Measurements from ENCODE around the gene SETD3.
A peak's percentile ranks its signal among the peaks of the same experiment; 100 is the strongest.
"Not testable (repeated sequence)": the region's sequence is repeated elsewhere in the genome, so short reads cannot be mapped to it uniquely, and the experiment has no call there.

Gene SETD3

GRCh38 chr14:99357151-99357915 lies 123.3 kb downstream of the SETD3 start:
- no peak for DNase-seq

GRCh38 chr14:99356031-99356608 lies 124.5 kb downstream of the SETD3 start:
- DNase-seq: no peak

GRCh38 chr14:99354166-99354875 lies 126.3 kb downstream of the SETD3 start:
- DNase-seq: no peak

- no peak for DNase-seq
These were observed 127.9 kb downstream of the SETD3 start for GRCh38 chr14:99352688-99353280.

GRCh38 chr14:99351166-99352007 lies 129.3 kb downstream of the SETD3 start:
- DNase-seq: no peak

- DNase-seq: no peak
These were observed 129.9 kb downstream of the SETD3 start for GRCh38 chr14:99350751-99351150.

GRCh38 chr14:99349721-99350495 lies 130.8 kb downstream of the SETD3 start:
- no peak for DNase-seq

GRCh38 chr14:99348816-99349614 lies 131.6 kb downstream of the SETD3 start:
- DNase-seq: peak in 1 of 2 experiments; percentile 6

GRCh38 chr14:99348231-99348630 lies 132.4 kb downstream of the SETD3 start:
- not testable (repeated sequence) for DNase-seq
